ENCODE results near the gene HMGXB3.
"Not testable (repeated sequence)": the region's sequence is repeated elsewhere in the genome, so short reads cannot be mapped to it uniquely, and the experiment has no call there.

Gene HMGXB3

GRCh38 chr5:150026682-150027172 lies 26.2 kb downstream of the HMGXB3 start:
- DNase-seq (ENCODE audit: low read depth): no peak
- no peak overlapping the region for H3K4me3 ChIP-seq (ENCODE audit: low read depth, low read length)
- TF ChIP-seq POLR2A (IDR thresholded peaks at IDR 0.05; ENCODE audit: extremely low read depth, insufficient read length) (no peak), CTCF (IDR thresholded peaks at IDR 0.05; ENCODE audit: low read depth, low read length) (no peak), MAX (IDR thresholded peaks at IDR 0.05; ENCODE audit: low read depth, low read length) (no peak), MYC (IDR thresholded peaks at IDR 0.05; ENCODE audit: low read depth, low read length) (no peak)

GRCh38 chr5:150028047-150028446 lies 27.5 kb downstream of the HMGXB3 start:
- H3K4me3 ChIP-seq (ENCODE audit: low read depth, low read length); DNase-seq (ENCODE audit: low read depth): not testable (repeated sequence)

- no peak for DNase-seq (ENCODE audit: low read depth)
- no peak for TF ChIP-seq CTCF (IDR thresholded peaks at IDR 0.05; ENCODE audit: low read depth, low read length)
- no peak for TF ChIP-seq POLR2A (IDR thresholded peaks at IDR 0.05; ENCODE audit: extremely low read depth, insufficient read length)
- no peak for TF ChIP-seq MAX (IDR thresholded peaks at IDR 0.05; ENCODE audit: low read depth, low read length)
- no peak for TF ChIP-seq MYC (IDR thresholded peaks at IDR 0.05; ENCODE audit: low read depth, low read length)
- H3K4me3 ChIP-seq (ENCODE audit: low read depth, low read length): no peak overlapping the region
Measured at GRCh38 chr5:150033334-150033733, 32.8 kb downstream of the HMGXB3 start.

- TF ChIP-seq CTCF (IDR thresholded peaks at IDR 0.05; ENCODE audit: low read depth, low read length) (no peak), MAX (IDR thresholded peaks at IDR 0.05; ENCODE audit: low read depth, low read length) (no peak), POLR2A (IDR thresholded peaks at IDR 0.05; ENCODE audit: extremely low read depth, insufficient read length) (no peak), MYC (IDR thresholded peaks at IDR 0.05; ENCODE audit: low read depth, low read length) (no peak)
- no peak for DNase-seq (ENCODE audit: low read depth)
Measured at GRCh38 chr5:150034662-150035061, 34.1 kb downstream of the HMGXB3 start.

GRCh38 chr5:150035139-150035895 lies 34.8 kb downstream of the HMGXB3 start:
- TF ChIP-seq MYC (IDR thresholded peaks at IDR 0.05; ENCODE audit: low read depth, low read length) (no peak), MAX (IDR thresholded peaks at IDR 0.05; ENCODE audit: low read depth, low read length) (no peak), POLR2A (IDR thresholded peaks at IDR 0.05; ENCODE audit: extremely low read depth, insufficient read length) (no peak), CTCF (IDR thresholded peaks at IDR 0.05; ENCODE audit: low read depth, low read length) (no peak)
- DNase-seq (ENCODE audit: low read depth): peak; percentile 82
- no peak overlapping the region for H3K4me3 ChIP-seq (ENCODE audit: low read depth, low read length)

More at GRCh38 chr5:150034662-150035061, 34.1 kb downstream of the HMGXB3 start:
- H3K4me3 ChIP-seq (ENCODE audit: low read depth, low read length): no peak overlapping the region

GRCh38 chr5:150036513-150036912 lies 36.0 kb downstream of the HMGXB3 start:
- no peak for DNase-seq (ENCODE audit: low read depth)
- TF ChIP-seq POLR2A (IDR thresholded peaks at IDR 0.05; ENCODE audit: extremely low read depth, insufficient read length) (no peak), MYC (IDR thresholded peaks at IDR 0.05; ENCODE audit: low read depth, low read length) (no peak), CTCF (IDR thresholded peaks at IDR 0.05; ENCODE audit: low read depth, low read length) (no peak), MAX (IDR thresholded peaks at IDR 0.05; ENCODE audit: low read depth, low read length) (no peak)

More at GRCh38 chr5:150036513-150036912, 36.0 kb downstream of the HMGXB3 start:
- no peak overlapping the region for H3K4me3 ChIP-seq (ENCODE audit: low read depth, low read length)
